ENCODE data around the gene DOCK10. TPM values are rescaled to one million over a fixed set of nuclear protein-coding genes. Genes with fewer than 3 reads are reported as not detected.

The DOCK10 gene
- total and polyA plus RNA-seq, 9 of the 15 experiments (the other 6 are each of a cell fraction or from before 2014, with no cell fraction given), result 0.01 to 0.87 (median 0.18) TPM

GRCh38 chr2:224832207-224832606 is 210.1 kb downstream of the DOCK10 start:
- Histone ChIP-seq H3K4me1 (replicated peaks in 1 of 2; ENCODE audit: control insufficient read depth in 2 of 2, insufficient read depth in 2 of 2, low read length in 2 of 2) (no peaks in the 10 kb centered on the region), H2AFZ (ENCODE audit: low read depth, low read length) (no peak overlapping the region), H3K36me3 (ENCODE audit: control insufficient read depth, insufficient read depth, low read length) (no peaks in the 10 kb centered on the region), H3K4me2 (ENCODE audit: insufficient read depth, low read length) (no peak overlapping the region), H3K79me2 (ENCODE audit: control insufficient read depth, insufficient read depth, low read length) (no peaks in the 10 kb centered on the region), H3K9me3 (replicated peaks; ENCODE audit: control insufficient read depth, insufficient read depth, low read depth, low read length) (no peaks in the 10 kb centered on the region), H3K27me3 (ENCODE audit: control insufficient read depth in 2 of 2, insufficient read depth in 2 of 2, low read length in 2 of 2) (no peaks in the 10 kb centered on the region), H3K9me1 (ENCODE audit: control insufficient read depth, insufficient read depth, low read length) (no peaks in the 10 kb centered on the region), H3K9ac (ENCODE audit: insufficient read depth in 1 of 2, low read depth in 2 of 2, low read length in 2 of 2) (no peak overlapping the region), H3K4me3 (no peak overlapping the region), H3K27ac (ENCODE audit: extremely low read depth, low read depth, low read length) (no peak overlapping the region), H4K20me1 (replicated peaks; ENCODE audit: control insufficient read depth, insufficient read depth, low read length) (no peaks in the 10 kb centered on the region)
- DNase-seq (ENCODE audit: extremely low read depth in 1 of 4, low spot score in 3 of 4), result no peak
- ChIA-PET POLR2A (no interaction called here), CTCF (ENCODE audit: low intra/inter-chr PET ratio) (no interaction called here)
- 6% methylated on average over 3 of the region's 3 CpGs for WGBS (ENCODE audit: insufficient coverage, low coverage, missing lambda C conversion rate)
- TF ChIP-seq ZNF445 (CRISPR knock-in tag; IDR thresholded peaks at IDR 0.05; ENCODE audit: low read depth) (no peak), DDX20 (tag; IDR thresholded peaks at IDR 0.05; ENCODE audit: low read depth) (no peak), GABPA (tag; conservative IDR thresholded peaks at IDR 0.05; ENCODE audit: low read depth) (no peak), MED1 (CRISPR knock-in tag; IDR thresholded peaks at IDR 0.05; ENCODE audit: borderline replicate concordance) (no peak), ZNF518B (CRISPR knock-in tag; IDR thresholded peaks at IDR 0.05) (no peak), PTTG1 (tag; IDR thresholded peaks at IDR 0.05; ENCODE audit: low read depth) (no peak), ZNF511 (CRISPR knock-in tag; IDR thresholded peaks at IDR 0.05) (no peak), ZNF239 (CRISPR knock-in tag; IDR thresholded peaks at IDR 0.05) (no peak), ZC3H4 (CRISPR knock-in tag; IDR thresholded peaks at IDR 0.05; ENCODE audit: borderline replicate concordance) (no peak), SIN3B (IDR thresholded peaks at IDR 0.05; ENCODE audit: low read depth) (no peak), EZH2 (IDR thresholded peaks at IDR 0.05; ENCODE audit: borderline replicate concordance, low read depth, low read length) (no peak), SMAD3 (CRISPR knock-in tag; conservative IDR thresholded peaks at IDR 0.05) (no peak), TCF15 (CRISPR knock-in tag; IDR thresholded peaks at IDR 0.05) (no peak)
- TF ChIP-seq, protein P1, sequence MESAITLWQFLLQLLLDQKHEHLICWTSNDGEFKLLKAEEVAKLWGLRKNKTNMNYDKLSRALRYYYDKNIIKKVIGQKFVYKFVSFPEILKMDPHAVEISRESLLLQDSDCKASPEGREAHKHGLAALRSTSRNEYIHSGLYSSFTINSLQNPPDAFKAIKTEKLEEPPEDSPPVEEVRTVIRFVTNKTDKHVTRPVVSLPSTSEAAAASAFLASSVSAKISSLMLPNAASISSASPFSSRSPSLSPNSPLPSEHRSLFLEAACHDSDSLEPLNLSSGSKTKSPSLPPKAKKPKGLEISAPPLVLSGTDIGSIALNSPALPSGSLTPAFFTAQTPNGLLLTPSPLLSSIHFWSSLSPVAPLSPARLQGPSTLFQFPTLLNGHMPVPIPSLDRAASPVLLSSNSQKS (CRISPR knock-in tag; IDR thresholded peaks at IDR 0.05), result no peak
- in situ Hi-C loops (cut with MboI) (no loop called here), intact Hi-C loops (cut with micrococcal nuclease) (no loop called here)
- FAIRE-seq, result no peak
- BruUV-seq (replicated peaks), result no TSS peak
- ATAC-seq, result no peak

All from K562 (cell line).